ENCODE results near the gene ASF1A. TPM values are rescaled to one million over a fixed set of nuclear protein-coding genes. Genes with fewer than 3 reads are reported as not detected.

ASF1A gene
- total RNA-seq, 1 experiment from 2014 or later, result 30.4 TPM

DNA sequence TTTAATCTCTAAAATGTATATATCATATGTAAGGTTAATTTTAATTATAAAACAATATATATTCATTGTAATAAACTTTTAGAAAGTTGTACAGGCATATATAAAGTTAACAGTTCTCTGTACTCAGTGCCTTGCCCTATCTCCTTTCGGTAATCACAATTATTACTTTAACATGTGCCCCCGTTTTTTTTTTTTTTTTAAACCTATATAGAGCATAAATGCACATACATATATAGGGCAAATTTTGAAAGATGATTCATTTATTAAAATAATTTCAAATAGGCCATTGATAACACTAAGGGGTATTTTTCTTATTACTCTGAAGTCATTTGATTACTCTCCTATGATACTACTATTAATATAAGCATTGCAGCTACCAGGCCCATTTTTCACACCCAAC, 1.9 kb downstream of the ASF1A start:
- ChIA-PET POLR2A (interaction anchor here (0.7 to 6.1 kb wide), 9 partner anchors 7 to 1293 kb away, joined by 3 to 35 read pairs (median 7); partner anchors contain the start of genes FAM184A, GOPC and MCM9), CTCF (interaction anchor here (0.6 to 2.0 kb wide), 8 partner anchors 9 to 1680 kb away, joined by 3 to 13 read pairs (median 4); no protein-coding TSS in a partner anchor)
- peaks cover 25% of the 10 kb centered on the region for H3K4me1 Mint-ChIP-seq (ENCODE audit: insufficient read depth, unreplicated experiment)
- no peaks in the 10 kb centered on the region for H3K9me3 Mint-ChIP-seq (ENCODE audit: unreplicated experiment)
- TSS peak; percentile 27 for BruUV-seq (replicated peaks)
- H3K27ac Mint-ChIP-seq (ENCODE audit: low read depth, unreplicated experiment), result peak overlapping the region; percentile 75
- DNase-seq (ENCODE audit: unreplicated experiment), result peak; percentile 9
- TF ChIP-seq, protein P1, sequence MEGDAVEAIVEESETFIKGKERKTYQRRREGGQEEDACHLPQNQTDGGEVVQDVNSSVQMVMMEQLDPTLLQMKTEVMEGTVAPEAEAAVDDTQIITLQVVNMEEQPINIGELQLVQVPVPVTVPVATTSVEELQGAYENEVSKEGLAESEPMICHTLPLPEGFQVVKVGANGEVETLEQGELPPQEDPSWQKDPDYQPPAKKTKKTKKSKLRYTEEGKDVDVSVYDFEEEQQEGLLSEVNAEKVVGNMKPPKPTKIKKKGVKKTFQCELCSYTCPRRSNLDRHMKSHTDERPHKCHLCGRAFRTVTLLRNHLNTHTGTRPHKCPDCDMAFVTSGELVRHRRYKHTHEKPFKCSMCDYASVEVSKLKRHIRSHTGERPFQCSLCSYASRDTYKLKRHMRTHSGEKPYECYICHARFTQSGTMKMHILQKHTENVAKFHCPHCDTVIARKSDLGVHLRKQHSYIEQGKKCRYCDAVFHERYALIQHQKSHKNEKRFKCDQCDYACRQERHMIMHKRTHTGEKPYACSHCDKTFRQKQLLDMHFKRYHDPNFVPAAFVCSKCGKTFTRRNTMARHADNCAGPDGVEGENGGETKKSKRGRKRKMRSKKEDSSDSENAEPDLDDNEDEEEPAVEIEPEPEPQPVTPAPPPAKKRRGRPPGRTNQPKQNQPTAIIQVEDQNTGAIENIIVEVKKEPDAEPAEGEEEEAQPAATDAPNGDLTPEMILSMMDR (IDR thresholded peaks at IDR 0.05; ENCODE audit: unreplicated experiment), result no peak
- intact Hi-C loops (cut with micrococcal nuclease), result loop anchor here (5.0 to 10.0 kb wide), 2 partner anchors 311 to 614 kb away; no protein-coding TSS in a partner anchor
- peaks cover 27% of the 10 kb centered on the region for H3K36me3 Mint-ChIP-seq (ENCODE audit: insufficient read depth, unreplicated experiment)
- H3K4me3 Mint-ChIP-seq (ENCODE audit: unreplicated experiment), result peak overlapping the region; percentile 95
- no peaks in the 10 kb centered on the region for H3K27me3 Mint-ChIP-seq (ENCODE audit: insufficient read depth, unreplicated experiment)

DNA sequence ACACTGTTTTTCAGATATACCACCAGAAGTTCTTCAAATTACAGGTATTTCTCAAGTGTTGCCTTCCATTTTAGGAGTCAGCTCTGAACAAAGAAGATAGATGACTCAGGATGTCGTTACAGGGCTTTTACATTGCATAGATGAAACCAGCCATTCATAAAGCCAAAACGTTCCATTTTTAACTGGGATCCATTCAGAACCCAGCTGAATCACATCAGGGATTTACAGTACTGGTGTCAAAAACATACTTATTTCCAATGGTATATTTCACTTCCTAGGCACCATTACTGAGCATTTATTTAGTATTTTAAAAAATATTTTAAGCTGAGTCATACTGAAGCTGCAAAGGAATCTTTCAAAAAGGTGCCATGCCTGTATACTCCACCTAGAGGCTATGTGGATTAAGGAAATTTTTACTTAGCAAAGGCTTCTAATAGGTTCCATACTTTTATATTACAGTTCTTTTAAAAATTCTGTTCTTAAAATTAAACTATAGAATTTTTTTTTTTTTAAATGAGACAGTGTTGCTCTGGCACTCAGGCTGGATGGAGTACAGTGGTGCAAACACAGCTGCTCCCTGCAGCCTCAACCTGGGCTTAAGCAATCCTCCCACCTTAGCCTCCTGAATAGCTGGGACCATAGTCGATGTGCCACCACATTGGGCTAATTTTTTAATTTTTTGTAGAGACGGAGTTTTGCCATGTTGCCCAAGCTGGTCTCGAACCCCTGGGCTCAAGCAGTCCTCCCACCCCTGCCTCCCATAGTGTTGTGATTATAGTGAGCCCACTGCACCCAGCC, 2.6 kb downstream of the ASF1A start:
- no TSS peak for BruUV-seq (replicated peaks)
- Mint-ChIP-seq H3K9me3 (ENCODE audit: unreplicated experiment) (no peaks in the 10 kb centered on the region), H3K27ac (ENCODE audit: low read depth, unreplicated experiment) (peak overlapping the region; percentile 75), H3K36me3 (ENCODE audit: insufficient read depth, unreplicated experiment) (peaks cover 27% of the 10 kb centered on the region), H3K4me3 (ENCODE audit: unreplicated experiment) (peak overlapping the region; percentile 95), H3K27me3 (ENCODE audit: insufficient read depth, unreplicated experiment) (no peaks in the 10 kb centered on the region), H3K4me1 (ENCODE audit: insufficient read depth, unreplicated experiment) (peaks cover 20% of the 10 kb centered on the region)
- ChIA-PET POLR2A (interaction anchor here (0.7 to 6.1 kb wide), 8 partner anchors 12 to 1294 kb away, joined by 3 to 35 read pairs (median 6); partner anchors contain the start of genes GOPC and MCM9), CTCF (interaction anchor here (0.6 to 2.0 kb wide), 15 partner anchors 8 to 1681 kb away, joined by 3 to 13 read pairs (median 4); no protein-coding TSS in a partner anchor)
- TF ChIP-seq, protein P1 (IDR thresholded peaks at IDR 0.05; ENCODE audit: unreplicated experiment), result peak; percentile 44
- DNase-seq (ENCODE audit: unreplicated experiment), result peak; percentile 78
- intact Hi-C loops (cut with micrococcal nuclease), result loop anchor here (5.0 to 10.0 kb wide), 2 partner anchors 312 to 614 kb away; no protein-coding TSS in a partner anchor

DNA sequence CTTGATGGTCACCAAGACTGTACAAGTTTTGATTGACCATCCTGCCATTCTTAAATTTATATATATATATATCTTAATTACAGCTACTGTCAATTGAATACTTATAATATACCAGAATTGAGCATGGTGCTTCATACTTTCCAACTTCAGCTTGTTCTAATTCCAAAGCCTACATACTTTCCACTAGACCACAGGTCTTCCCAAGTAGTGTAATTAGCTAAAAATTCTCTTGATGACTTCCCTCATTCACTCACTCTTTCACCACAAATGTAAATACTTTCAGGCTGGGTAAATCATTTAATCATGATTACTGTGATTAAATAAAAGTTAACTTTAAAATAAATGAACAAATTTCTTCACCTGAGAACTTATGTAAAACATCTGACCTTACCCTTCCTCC, 3.4 kb downstream of the ASF1A start:
- TF ChIP-seq, protein P1 (IDR thresholded peaks at IDR 0.05; ENCODE audit: unreplicated experiment), result no peak
- CTCF ChIA-PET, result interaction anchor here (0.6 to 2.0 kb wide), 9 partner anchors 9 to 1009 kb away, joined by 3 to 13 read pairs (median 3); no protein-coding TSS in a partner anchor
- POLR2A ChIA-PET, result interaction anchor here (0.6 to 4.6 kb wide), 3 partner anchors 12 to 95 kb away, joined by 3 to 35 read pairs (median 6); partner anchors contain the start of gene MCM9
- Mint-ChIP-seq H3K4me3 (ENCODE audit: unreplicated experiment) (no peak overlapping the region), H3K36me3 (ENCODE audit: insufficient read depth, unreplicated experiment) (peaks cover 27% of the 10 kb centered on the region), H3K4me1 (ENCODE audit: insufficient read depth, unreplicated experiment) (peaks cover 12% of the 10 kb centered on the region), H3K9me3 (ENCODE audit: unreplicated experiment) (no peaks in the 10 kb centered on the region), H3K27me3 (ENCODE audit: insufficient read depth, unreplicated experiment) (no peaks in the 10 kb centered on the region), H3K27ac (ENCODE audit: low read depth, unreplicated experiment) (peak overlapping the region; percentile 22)
- BruUV-seq (replicated peaks), result no TSS peak
- no peak for DNase-seq (ENCODE audit: unreplicated experiment)
- intact Hi-C loops (cut with micrococcal nuclease), result loop anchor here (5.0 to 10.0 kb wide), 2 partner anchors 313 to 615 kb away; no protein-coding TSS in a partner anchor

DNA sequence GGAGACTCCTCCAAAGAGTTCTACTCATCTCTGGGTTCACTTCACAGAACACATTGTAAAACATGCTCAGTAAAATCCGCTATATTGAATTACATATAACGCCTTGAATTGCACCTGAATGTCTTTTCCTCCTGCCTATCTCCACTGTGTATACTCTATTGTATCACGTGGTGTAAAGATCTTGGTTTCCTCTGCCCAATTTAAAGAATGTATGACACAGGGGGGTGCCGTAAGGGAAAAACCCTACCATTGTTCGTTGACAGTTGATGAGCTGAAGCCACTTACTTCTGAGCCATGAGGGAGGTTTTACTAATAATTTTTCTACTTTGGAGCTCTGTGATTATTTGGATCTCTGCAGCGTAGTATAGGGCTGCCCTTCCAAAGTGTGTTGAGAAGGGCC, 6.0 kb downstream of the ASF1A start:
- TF ChIP-seq, protein P1 (IDR thresholded peaks at IDR 0.05; ENCODE audit: unreplicated experiment), result no peak
- peaks cover 28% of the 10 kb centered on the region for H3K36me3 Mint-ChIP-seq (ENCODE audit: insufficient read depth, unreplicated experiment)
- POLR2A ChIA-PET, result no interaction called here
- H3K27ac Mint-ChIP-seq (ENCODE audit: low read depth, unreplicated experiment), result no peak overlapping the region
- no peak overlapping the region for H3K4me3 Mint-ChIP-seq (ENCODE audit: unreplicated experiment)
- H3K27me3 Mint-ChIP-seq (ENCODE audit: insufficient read depth, unreplicated experiment), result no peaks in the 10 kb centered on the region
- H3K4me1 Mint-ChIP-seq (ENCODE audit: insufficient read depth, unreplicated experiment), result peaks cover 19% of the 10 kb centered on the region
- intact Hi-C loops (cut with micrococcal nuclease), result loop anchor here (5.0 to 10.0 kb wide), 2 partner anchors 315 to 618 kb away; no protein-coding TSS in a partner anchor
- CTCF ChIA-PET, result interaction anchor here (0.6 to 1.0 kb wide), 2 partner anchors 10 to 87 kb away, joined by 3 to 4 read pairs; no protein-coding TSS in a partner anchor
- no peak for DNase-seq (ENCODE audit: unreplicated experiment)
- H3K9me3 Mint-ChIP-seq (ENCODE audit: unreplicated experiment), result no peaks in the 10 kb centered on the region
- BruUV-seq (replicated peaks), result no TSS peak
